ENCODE data around the gene NT5C2. TPM values are rescaled to one million over a fixed set of nuclear protein-coding genes. Genes with fewer than 3 reads are reported as not detected.
A peak's percentile ranks its signal among the peaks of the same experiment; 100 is the strongest.

Gene NT5C2
- total RNA-seq, 3 donors from 2014 or later: 84.9 to 105 (median 105) TPM

DNA sequence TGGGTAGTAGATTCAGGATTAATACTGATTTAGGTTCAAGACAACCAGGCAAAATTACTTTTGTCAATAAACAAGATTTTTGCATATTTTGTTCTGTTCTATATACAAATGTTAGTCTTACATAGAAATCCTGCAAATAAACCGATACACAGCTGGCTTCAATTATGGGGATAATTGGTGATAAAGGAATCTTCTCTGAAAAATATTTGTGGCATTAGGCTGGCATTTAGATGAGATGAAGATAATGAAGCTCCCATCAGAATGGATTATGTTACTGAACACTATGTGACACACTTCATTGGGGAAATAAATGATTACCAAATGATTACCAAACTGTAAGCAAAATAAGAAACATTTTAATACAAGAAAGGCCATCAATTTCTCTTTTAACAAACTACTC is 65.8 kb downstream of the NT5C2 start:
- ATAC-seq: no peak
- Histone ChIP-seq H3K4me1 (ENCODE audit: low read depth) (no peaks in the 10 kb centered on the region), H3K9me3 (no peaks in the 10 kb centered on the region), H3K36me3 (ENCODE audit: low read depth) (no peaks in the 10 kb centered on the region), H3K4me3 (no peak overlapping the region)
- intact Hi-C loops (cut with DNase I, micrococcal nuclease): no loop called here
- TF ChIP-seq, protein P1, sequence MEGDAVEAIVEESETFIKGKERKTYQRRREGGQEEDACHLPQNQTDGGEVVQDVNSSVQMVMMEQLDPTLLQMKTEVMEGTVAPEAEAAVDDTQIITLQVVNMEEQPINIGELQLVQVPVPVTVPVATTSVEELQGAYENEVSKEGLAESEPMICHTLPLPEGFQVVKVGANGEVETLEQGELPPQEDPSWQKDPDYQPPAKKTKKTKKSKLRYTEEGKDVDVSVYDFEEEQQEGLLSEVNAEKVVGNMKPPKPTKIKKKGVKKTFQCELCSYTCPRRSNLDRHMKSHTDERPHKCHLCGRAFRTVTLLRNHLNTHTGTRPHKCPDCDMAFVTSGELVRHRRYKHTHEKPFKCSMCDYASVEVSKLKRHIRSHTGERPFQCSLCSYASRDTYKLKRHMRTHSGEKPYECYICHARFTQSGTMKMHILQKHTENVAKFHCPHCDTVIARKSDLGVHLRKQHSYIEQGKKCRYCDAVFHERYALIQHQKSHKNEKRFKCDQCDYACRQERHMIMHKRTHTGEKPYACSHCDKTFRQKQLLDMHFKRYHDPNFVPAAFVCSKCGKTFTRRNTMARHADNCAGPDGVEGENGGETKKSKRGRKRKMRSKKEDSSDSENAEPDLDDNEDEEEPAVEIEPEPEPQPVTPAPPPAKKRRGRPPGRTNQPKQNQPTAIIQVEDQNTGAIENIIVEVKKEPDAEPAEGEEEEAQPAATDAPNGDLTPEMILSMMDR (IDR thresholded peaks at IDR 0.05): no peak
- DNase-seq: no peak

DNA sequence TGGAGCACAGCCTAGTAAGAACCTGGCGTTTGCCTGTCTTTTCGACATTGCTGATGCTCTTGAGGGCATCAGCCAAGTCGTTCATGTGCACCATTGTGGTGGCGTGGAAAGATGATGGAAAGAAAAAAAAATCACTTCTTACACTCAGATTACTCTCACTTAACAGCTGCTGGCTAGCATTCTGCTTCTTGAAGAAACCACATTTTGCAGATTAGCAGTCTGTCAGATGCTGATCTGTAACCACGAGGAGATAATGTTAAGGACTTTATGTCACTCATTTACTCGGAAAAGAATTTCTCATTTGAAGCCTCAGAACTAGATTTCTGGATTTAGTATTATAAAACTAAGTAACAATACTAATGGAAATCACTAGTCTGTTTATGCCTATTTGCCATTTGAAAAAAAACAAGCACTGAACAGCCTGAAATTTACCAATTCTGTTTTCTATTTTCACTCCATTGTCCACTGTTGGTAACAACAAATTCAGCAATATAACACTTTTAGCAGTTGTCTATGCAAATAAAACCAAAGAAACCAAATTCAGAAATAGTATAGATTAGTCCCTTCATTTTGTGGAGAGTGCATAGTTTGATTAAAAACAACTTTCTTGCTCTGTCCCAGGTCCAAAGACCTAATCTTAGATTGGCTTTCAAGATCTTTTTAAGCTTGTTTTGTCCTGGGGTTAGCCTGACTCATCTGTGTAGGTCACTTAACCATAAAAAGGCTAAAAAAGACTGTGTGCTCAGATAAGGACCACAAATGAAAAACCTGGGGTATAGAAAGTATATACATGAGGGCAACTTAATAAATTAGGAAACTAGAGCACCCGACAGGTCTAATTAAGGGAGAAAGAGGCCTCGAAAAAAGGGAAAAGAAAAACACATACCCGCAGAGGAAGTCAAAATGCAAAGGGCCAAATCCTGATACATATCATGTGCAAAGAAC is 67.5 kb downstream of the NT5C2 start:
- intact Hi-C loops (cut with DNase I, micrococcal nuclease): no loop called here
- ATAC-seq: no peak
- TF ChIP-seq, protein P1 (IDR thresholded peaks at IDR 0.05): no peak
- Histone ChIP-seq H3K36me3 (ENCODE audit: low read depth) (no peaks in the 10 kb centered on the region), H3K9me3 (no peaks in the 10 kb centered on the region), H3K4me3 (no peak overlapping the region), H3K4me1 (ENCODE audit: low read depth) (peaks cover 5% of the 10 kb centered on the region)
- DNase-seq: no peak

DNA sequence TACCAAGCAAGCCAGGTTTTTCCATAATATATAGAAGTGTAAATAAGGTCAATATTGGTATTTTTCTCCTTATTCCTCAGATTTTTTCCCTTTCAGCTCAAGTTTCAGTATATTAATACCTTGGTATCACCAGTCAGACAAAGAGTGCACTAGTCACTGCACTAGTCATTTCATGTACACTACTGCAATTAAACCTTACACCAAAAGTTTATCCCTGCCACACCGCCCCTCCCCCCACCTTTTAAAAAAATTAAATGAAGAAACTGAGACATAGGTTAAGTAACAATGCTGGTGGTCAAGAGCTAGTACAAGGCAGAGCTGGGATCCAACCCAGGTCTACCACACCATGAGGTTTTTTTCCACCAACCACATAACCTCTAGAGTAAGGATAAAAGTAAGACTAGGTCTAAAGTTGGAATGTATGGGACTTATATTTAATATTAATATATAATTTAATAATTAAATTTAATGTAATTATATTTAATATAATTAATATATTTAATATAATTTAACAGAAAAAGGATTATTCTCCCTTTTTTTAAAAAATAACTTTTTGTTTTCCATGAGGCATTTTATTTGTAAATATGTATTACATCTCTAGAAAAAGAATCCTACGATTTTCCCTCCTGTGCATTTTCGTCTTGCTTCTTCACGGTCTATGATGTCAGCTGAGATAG is 68.5 kb downstream of the NT5C2 start:
- no peak for ATAC-seq
- no peak overlapping the region for H3K4me3 ChIP-seq
- DNase-seq: no peak
- no peaks in the 10 kb centered on the region for H3K36me3 ChIP-seq (ENCODE audit: low read depth)
- intact Hi-C loops (cut with DNase I, micrococcal nuclease): no loop called here
- H3K9me3 ChIP-seq: no peaks in the 10 kb centered on the region
- H3K4me1 ChIP-seq (ENCODE audit: low read depth): peaks cover 5% of the 10 kb centered on the region
- TF ChIP-seq, protein P1 (IDR thresholded peaks at IDR 0.05): no peak

DNA sequence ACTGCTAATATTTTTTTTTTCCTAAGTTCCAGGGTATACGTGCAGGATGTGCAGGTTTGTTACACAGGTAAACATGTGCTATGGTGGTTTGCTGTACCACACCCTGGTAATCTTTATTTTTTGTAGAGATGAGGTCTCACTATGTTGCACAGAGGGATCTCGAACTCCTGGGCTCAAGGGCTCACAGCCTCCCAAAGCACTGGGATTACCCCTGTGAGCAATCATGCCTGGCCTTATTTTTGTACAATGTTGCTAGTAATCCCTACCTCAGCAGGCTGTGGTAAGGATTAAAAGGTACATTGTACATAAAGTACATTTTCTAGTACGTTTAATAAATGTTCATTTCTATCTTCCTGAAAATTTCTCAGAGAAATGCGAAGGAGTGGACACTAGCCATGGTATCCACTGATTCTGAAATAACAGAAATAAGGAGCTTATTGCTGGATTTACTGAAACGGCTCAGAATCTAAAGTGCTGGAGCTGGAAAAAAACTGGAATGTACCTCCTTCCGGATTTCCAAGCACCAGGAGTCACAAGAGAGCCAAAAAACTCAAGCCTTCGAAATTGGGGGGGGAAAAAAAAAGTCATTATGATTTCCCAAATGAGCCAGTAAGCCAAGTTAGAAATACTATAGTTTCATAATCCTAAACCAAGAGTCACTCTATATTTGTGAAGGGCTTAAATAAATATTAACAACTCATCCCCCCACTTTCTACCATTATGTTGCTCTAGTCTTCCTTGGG is 69.6 kb downstream of the NT5C2 start:
- TF ChIP-seq, protein P1 (IDR thresholded peaks at IDR 0.05): no peak
- Histone ChIP-seq H3K36me3 (ENCODE audit: low read depth) (no peaks in the 10 kb centered on the region), H3K4me1 (ENCODE audit: low read depth) (peaks cover 5% of the 10 kb centered on the region), H3K9me3 (no peaks in the 10 kb centered on the region), H3K4me3 (no peak overlapping the region)
- intact Hi-C loops (cut with DNase I, micrococcal nuclease): no loop called here
- ATAC-seq: no peak
- DNase-seq: no peak

DNA sequence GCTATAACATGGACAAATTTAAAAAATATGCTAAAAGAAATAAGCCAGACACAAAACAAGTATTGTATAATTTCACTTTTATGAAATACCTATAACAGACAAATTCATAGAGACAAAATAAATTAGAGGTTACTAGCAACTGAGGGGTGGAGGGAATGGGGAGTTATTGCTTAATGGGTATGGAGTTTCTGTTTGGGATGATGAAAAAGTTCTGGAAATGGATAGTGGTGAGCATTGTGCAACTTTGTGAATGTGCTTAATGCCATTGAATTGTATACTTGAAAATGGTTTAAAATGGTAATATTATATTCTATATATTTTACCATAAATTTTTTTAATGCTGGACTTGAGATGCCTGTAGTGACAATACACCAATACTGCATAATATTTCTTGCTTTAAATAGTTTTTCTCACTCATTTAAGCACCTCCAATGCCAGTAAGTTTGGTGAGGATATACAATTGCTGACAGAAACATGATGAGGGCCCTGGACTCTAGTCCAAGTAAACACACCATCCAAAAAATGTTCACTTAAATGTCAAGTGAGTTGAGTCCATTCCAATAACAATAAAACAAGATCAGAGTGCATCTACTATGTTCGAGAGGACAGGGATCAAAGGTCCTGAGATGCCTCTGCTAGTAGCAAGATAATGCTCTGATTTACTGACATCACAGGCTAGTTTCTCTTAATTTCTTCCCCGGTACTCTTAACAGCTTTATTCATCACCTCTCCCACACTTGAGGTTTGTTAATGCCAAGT is 71.9 kb downstream of the NT5C2 start:
- TF ChIP-seq, protein P1 (IDR thresholded peaks at IDR 0.05): no peak
- peak in 1 of 3 donors; percentile 18 for DNase-seq
- peak; percentile 77 for ATAC-seq
- Histone ChIP-seq H3K4me1 (ENCODE audit: low read depth) (peaks cover 5% of the 10 kb centered on the region), H3K9me3 (no peaks in the 10 kb centered on the region), H3K36me3 (ENCODE audit: low read depth) (no peaks in the 10 kb centered on the region), H3K4me3 (no peak overlapping the region)
- intact Hi-C loops (cut with DNase I, micrococcal nuclease): no loop called here

Measured in mucosa of descending colon (tissue), 3 donors.